HG03432 (cell line): ENCODE measurements around the gene MEIOSIN.
A peak's percentile ranks its signal among the peaks of the same experiment; 100 is the strongest.
"Not testable (repeated sequence)": the region's sequence is repeated elsewhere in the genome, so short reads cannot be mapped to it uniquely, and the experiment has no call there.

ENCODE experiments used
- ATAC-seq: cut with Tn5 transposase; IDR thresholded peaks from one replicate; pipeline ENCODE4 v1.9.1; 2021; ENCODE audit warnings: mild to moderate bottlenecking, moderate library complexity; ENCODE audit not compliant: unreplicated experiment

Gene MEIOSIN

DNA sequence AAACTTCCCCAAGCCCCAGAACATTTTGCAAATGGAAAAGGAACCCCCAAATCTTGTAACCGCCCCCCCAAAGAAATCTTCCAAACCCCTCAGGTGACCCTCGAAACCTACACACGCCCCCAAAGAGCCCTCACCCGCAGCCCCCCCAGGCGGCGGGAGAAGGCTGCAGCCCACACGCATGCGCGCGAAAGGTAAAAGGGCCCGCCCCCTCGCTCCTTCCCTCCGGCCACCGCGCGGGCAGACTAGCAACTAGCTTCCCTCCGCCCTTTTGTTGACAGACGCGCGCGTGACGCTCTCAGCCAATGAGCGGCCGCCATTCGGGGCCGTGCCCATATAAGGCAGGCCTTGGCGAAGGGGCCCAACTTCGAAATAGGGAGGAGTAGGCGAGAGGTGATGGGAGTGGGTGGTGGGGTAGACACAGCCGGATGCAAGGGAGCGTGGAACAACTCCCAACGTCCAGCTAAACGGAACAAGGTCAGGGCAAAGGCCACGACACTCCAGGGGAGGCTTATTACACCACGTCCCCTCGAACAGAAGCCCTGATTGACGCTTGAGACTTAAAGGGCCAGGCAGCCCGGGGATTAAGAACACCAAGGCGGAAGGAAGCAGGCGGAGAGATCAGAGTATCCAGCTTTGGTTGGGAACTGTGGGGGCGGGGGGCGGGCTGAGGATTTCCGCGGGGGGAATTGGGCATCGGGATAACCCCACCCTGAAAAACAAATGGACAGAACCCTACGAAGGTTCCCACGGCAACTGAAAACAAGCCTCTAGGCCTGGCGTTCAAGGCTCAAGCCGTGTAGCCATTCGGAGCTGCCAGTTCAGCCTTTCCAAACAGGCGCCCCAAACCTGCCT is 15.9 kb upstream of the MEIOSIN start:
- peak; percentile 91 for ATAC-seq

DNA sequence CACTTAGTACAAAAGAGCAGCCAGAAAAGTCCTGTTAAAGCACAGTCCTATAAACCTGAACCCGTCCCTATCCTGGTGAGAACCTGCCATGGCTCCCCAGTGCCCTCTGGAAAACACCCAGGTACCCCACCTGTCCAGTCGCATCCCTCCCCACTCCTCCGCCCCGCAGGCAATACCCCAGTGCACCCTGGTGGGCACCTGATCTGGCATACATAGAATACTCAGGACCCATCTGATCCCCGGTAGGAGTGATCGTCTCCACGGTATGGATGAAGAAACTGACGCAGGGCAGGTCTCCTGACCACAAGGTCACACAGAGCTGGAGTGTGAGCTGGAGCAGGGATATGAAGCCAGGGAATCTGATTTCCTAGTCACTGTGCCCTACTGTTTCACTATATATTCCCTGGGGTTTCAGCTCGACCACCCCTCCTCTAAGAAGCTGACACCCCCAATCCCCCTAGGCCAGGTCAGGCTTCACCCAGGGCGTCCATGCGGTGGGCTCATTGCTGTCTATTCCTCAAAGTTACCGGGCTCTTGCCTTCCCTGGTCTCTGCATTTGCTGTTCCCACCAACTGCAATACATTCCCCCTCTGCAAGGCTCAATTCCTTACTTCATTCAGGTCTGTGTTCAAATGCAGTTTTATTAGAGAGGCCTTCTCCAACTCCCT is 15.1 kb upstream of the MEIOSIN start:
- no peak for ATAC-seq

DNA sequence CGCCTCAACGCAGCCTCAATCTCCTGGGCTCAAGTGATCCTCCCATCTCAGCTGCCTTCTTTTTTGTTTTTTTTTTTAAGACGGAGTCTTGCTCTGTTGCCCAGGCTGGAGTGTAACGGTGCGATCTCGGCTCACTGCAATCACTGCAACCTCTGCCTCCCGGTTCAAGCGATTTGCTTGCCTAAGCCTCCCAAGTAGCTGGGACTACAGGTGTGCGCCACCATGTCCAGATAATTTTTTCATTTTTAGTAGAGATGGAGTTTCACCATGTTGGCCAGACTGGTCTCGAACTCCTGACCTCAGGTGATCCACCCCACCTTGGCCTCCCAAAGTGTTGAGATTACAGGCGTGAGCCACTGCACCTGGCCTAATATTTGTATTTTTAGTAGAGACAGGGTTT is 13.2 kb upstream of the MEIOSIN start:
- not testable (repeated sequence) for ATAC-seq

DNA sequence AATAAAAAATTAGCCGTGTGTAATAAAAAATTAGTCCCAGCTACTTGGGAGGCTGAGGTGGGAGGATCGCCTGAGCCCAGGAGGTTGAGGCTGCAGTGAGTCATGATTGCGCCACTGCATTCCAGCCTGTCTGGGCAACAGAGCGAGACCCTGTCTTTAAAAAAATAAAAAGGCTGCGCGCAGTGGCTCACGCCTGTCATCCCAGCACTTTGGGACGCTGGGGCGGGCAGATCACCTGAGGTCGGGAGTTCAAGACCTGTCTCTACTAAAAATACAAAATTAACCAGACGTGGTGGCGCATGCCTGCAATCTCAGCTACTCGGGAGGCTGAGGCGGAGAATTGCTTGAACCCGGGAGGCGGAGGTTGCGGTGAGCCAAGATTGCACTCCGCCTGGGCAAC is 4.6 kb upstream of the MEIOSIN start:
- not testable (repeated sequence) for ATAC-seq

DNA sequence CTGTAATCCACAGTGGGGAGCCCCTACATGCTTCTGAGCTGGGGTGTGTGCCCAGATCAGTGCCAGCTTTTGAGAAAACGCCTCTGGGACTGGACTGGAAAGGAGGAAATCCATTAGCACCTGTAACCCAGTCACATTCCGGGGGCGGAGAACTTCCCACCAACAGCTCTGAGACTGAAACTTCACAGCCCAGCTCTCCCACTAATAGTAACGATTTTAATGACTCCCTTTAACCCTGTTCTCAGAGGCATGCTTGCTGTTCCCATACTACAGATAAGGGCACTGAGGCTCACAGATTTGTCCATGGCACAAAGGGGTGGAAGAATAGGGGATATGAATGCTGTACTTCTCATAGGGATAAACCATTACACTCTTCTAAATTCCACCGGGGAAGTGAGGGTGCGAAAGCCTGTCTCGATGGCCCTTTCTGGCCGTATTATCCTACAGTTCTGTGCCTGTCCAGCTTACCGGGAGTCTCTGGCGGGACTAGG is 3.4 kb upstream of the MEIOSIN start:
- no peak for ATAC-seq

DNA sequence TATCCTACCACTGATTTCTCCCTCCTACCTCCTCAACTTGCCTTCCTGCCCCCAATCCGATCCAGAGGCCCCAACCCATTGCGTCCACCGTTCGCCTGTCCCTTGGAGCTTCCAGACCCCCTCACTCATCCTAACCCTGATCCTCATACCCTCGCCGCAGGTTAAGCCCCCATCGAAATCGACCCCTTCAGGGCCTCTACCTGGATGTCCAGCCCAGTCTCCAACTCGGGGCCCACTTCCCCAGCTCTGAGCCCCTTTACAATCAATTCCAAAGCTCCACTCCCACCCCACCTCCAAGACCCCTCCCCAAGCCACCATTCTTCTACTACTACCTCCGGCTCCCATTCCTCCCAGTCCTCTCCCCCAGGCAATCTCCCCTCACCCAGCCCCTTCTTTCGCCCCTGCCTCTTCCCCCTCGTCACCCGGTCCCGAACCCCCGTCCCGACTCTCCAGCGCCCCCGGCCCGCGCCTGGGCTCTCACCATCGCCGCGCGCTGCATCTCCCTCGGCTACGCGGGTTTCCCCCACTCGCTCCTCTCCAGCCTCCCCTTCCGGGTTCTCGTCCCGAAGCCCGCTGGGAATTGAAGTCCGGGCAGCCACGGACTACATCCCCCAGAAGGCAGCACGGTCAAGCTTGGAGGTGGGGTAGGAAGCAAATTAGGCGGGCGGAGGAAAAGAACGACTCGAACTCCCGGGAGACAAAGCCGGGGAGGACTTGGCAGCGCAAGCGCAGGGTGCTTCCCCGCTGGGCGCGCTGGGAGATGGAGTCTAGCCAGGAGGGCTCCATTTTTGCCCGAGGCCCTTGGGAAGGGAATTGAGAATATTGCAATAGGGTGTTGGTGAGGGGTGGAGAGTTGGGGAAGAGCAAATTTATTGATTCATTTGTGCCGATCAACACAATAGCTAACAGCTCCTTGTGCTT is 2.6 kb upstream of the MEIOSIN start, which contains the start of gene FBXO46:
TSS of gene FBXO46 (minus strand) at position 529 of the 921 bp plus-strand sequence. CDS start 17,401 bp downstream, outside the sequence.
- ATAC-seq: peak; percentile 85

DNA sequence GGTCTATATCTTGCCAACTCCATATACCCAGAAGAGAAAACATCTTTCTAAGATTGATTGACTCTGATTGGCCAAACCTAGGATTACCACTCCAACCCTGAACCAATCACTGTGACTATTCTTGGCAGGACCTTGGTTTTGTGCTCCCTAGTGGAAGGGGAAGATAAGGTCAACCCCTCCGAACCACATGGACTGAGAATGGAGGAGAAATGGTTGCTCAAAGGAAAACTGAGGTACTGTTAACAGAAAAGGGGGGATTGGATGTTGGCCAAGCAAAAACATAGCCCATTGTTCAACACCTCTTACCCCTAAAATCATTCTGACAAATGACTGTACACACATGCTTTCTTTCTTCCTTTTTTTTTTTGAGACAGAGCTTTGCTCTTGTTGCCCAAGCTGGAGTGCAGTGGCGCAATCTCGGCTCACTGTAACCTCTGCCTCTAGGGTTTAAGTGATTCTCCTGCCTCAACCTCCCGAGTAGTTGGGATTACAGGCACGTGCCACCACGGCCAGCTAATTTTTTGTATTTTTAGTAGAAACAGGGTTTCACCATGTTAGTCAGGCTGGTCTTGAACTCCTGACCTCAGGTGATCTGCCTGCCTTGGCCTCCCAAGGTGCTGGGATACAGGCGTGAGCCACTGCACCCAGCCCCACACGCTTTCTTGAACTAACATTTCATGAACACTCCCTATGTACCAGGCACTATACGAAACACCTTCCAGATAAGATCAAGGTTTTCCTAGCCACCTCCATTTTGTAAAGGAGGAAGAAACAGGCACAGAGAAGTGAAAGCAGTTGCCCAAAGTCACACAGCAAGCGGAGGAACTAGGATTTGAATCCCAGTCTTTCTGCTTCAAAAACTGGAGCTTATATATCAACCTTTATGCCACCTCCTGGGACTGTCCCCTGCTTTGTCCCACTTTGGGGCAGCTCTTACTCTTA is 6.5 kb downstream of the MEIOSIN start:
- ATAC-seq: no peak

DNA sequence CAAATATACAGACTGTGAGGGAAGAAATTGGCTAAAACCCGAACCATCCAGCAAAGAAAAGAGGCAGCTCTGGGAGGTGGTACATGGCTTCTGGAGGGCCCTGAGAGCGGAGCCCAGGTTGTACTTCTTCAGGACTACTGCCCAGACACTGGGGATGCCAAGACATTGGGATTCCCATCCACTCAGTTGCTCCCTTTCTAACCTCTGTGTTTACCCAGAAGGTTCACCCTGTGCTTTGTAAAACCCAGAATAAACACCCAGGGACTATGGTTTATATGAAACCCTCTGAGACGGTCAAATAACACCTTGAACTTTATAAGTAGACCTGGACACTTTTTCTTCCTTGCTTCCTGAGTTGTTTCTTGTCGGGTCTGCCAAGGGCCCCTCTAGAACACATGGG is 9.7 kb downstream of the MEIOSIN start:
- no peak for ATAC-seq

DNA sequence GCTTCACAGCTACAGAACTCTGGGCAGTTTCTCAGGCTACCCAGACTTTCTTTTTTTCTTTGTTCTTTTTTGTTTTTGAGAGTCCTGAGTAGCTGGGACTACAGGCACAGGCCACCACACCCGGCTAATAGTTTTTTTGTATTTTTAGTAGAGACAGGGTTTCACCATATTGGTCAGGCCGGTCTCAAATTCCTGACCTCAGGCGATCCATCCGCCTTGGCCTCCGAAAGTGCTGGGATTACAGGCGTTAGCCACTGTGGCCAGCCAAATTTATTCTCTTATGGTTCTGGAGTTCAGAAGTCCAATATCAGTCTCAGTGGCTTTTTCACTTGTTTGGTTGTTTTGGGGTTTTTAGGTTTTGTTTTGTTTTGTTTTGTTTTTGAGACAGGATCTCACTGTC is 12.4 kb downstream of the MEIOSIN start:
- no peak for ATAC-seq

DNA sequence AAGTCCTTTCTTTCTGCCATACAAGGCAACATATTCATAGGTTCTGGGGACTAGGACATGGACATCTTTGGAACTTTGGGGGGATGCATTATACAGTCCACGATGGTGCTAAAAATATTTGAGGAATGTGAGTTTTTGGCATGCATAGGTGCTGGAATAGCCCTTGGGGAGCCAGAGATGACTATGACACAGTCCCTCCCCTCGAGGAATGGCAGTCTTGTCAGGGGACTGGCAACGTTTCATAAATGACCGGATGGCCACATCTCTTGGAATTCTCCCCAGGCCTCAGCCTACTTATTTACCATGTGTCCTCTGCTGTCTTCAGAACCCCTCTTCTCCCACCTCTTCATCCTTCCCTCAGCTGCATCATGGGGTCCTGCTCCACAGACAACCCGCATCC is 13.6 kb downstream of the MEIOSIN start:
- ATAC-seq: no peak

DNA sequence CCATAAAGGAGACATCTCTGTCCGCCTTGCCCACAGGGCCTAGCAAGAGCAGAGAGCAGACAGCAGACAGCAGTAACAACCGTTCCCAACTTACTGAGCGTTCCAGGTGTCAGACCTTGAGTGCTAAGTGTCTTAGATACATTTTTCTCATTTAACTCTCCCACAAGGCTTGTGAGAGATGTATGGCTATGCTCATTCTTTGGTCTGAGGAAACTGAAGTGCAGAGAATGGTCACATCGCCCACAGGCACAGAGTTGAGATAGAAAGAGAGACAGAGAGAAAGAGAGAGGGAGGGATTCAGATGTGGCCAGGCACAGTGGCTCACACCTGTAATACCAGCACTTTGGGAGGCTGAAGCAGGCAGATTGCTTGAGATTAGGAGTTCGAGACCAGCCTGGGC is 14.3 kb downstream of the MEIOSIN start:
- no peak for ATAC-seq

DNA sequence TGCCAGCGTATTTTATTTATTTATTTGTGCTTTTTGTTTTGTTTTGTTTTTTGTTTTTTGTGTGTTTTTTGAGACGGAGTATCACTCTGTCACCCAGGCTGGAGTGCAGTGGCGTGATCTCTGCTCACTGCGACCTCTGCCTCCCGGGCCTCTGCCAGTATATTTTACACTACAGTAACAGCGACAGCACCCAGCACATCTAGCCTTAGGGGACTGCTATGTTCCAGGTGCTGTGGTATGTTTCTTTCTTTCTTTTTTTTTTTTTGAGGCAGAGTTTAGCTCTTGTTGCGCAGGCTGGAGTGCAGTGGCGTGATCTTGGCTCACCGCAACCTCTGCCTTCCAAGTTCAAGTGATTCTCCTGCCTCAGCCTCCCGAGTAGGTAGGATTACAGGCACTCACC is 18.2 kb downstream of the MEIOSIN start:
- not testable (repeated sequence) for ATAC-seq

DNA sequence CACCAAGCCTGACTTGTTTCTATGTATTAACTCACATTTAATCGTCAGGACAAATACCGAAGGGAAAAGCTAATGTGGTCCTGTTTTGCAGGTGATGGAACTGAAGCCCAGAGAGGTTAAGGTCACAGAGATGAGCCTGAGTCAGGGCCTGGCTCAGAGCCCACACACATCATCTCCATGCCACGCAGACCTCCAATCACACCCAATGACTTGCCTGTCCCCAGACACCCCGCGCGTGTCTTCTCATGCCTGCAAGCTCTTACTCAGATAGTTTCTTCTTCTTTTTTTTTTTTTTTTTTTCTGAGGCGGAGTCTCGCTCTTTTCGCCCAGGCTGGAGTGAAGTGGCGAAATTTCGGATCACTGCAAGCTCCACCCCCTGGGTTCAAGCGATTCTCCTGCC is 19.4 kb downstream of the MEIOSIN start:
- no peak for ATAC-seq

DNA sequence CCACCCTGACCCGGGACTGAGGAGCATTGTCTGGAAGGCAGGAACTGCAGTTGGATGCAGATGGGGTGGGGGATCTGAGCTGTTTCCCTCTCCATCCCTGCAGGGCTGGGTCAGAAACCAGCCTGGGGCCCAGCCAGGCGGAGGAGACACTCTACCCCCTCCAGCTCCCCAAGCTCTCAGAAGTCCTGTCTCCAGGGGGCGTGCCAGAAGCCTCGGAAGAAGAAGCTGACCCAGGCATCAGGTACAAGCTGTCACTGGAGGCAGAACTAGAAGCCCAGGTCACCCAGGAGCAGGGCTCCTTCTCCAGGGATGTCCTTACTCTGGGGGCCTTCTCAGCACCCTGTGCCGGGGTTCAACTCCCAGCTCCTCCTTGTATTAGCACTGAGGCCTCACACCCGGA is 20.3 kb downstream of the MEIOSIN start:
- ATAC-seq: no peak

DNA sequence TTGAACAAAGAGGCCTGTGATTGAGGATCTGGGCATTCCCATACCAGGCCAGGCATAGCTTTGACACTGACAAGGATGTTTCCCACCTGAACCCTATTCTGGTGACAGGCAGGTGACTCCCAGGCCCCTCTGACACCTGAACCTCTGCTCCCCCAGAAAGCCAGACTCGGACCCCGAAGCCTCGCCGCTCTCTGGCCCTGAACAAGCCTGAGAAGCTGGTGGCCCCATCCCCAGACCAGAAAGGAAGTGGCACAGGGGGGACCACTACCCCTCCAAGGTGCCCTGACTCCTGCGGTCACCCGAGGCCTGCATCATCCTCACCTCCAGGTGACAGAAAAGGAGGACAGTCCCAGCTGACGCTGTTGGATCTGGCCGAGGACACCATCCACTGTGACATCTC is 21.1 kb downstream of the MEIOSIN start:
- no peak for ATAC-seq

DNA sequence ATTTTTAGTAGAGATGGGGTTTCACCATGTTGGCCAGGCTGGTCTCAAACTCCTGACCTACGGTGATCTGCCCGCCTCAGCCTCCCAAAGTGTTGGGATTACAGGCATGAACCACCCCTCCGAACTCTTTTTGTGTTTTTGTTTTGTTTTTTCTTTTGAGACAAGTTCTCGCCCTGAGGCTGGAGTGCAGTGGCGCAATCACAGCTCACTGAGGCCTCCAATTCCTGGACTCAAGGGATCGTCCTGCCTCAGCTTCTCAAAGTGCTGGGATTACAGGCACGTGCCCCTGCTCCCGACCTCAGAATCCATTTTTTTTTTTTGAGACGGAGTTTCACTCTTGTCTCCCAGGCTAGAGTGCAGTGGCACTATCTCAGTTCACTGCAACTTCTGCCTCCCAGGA is 24.5 kb downstream of the MEIOSIN start:
- ATAC-seq: no peak

DNA sequence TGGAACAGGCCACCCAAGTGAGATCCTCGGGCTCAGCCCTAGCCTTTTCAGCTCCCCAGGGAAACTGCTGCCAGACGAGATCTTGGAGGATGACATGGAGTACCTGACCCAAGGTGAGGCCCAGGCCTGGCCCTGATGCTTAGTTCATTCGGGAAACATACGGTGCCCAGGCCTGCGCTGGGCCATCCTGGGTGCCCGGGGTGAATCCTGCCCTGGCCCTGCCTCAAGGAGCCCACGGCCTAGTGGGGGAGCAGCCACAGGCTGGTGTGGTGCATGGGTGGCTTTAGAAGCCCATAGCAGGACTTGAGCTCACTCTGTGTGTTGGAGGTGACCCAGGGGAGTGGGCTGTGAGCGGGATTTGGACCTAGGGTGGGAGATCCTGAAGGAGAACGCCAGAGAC is 25.7 kb downstream of the MEIOSIN start:
- no peak for ATAC-seq

DNA sequence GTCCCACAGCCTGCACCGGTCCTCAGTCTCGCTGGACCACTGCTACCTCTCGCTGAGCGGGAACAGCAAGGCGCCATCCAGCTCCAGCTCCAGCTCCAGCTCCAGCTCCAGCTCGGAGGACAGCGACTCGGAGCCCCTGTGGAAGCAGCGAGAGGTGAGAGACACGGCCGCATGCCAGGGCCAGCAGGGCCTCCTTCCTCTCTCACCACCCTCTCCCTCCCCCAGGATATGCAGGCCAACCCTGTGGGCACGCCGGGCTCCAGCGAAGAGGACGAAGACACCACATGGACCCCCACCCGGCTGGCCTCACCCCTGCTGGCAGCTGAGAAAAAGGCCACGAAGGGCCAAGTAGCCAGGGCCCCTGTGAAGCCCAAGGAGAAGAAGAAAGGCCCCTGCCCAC is 28.5 kb downstream of the MEIOSIN start:
- ATAC-seq: no peak

DNA sequence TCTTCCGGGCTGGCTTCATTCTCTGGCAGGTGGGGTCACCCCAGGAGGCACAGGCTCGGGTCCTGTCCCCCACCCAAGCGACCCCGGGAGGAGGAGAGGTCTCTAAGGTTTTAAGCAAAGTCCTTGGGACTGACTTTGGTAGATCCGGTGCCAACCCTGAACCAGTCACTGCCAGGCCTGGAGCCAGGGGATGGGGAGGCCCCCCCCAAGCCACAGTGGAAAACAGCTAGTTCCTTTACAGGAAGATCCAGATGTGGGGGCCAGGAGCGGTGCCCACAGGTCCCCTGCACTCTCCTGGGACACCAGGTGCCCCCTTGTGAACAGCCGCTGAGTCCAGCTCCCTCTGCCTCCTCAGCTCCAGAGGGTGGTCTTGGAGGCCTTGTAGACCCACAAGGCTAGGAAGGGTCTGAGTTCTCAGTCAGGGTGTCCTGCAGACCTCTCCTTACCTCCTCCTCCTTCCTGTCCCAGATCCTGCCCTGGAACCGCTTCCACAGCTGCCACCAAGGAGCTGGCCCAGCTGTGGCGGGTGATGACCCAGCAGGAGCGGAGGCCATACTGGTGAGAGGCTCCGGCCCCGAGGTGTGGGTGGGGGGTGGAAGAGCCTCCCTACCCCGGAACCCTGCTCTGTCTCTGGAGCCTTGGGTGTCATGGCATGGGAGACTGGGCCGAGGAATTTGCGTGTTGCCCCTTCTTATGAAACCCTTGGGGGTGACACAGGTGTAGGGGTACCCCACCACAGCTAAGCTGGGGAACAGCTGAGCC is 29.8 kb downstream of the MEIOSIN start:
- no peak for ATAC-seq
